Adrenal gland (tissue), 5 donors: ENCODE results near the gene ZFYVE21.
"Not testable (repeated sequence)": the region's sequence is repeated elsewhere in the genome, so short reads cannot be mapped to it uniquely, and the experiment has no call there.

Experiments
- CTCF ChIP-seq, 6 experiments: fragments of 450-650 bp in 4 of 6; fragments of 200-600 bp in 2 of 6; sonication (generic) in 1 of 6; IDR thresholded peaks; 1 replicate in 5 of 6; 2 replicates in 1 of 6; pipeline versions ENCODE4 v1.5.1 to v1.8.0; 2016 to 2021; ENCODE audit warnings: antibody characterized with exemption in 6 of 6, mild to moderate bottlenecking in 2 of 6, moderate library complexity in 1 of 6
- POLR2A ChIP-seq, 2 donors: fragments of 450-650 bp; IDR thresholded peaks; one replicate each; pipeline ENCODE4 v1.6.1; 2017; ENCODE audit warnings: antibody characterized with exemption in 2 of 2, mild to moderate bottlenecking in 2 of 2, moderate library complexity in 1 of 2
- donor health status: DM: no; HTN: no; CAD: no.

- not testable (repeated sequence) for TF ChIP-seq CTCF, POLR2A (IDR thresholded peaks at IDR 0.05)
Observed at GRCh38 chr14:103691655-103692054, 24.0 kb upstream of the ZFYVE21 start.
